ENCODE results near the gene SULT2B1. TPM values are rescaled to one million over a fixed set of nuclear protein-coding genes. Genes with fewer than 3 reads are reported as not detected.

Gene SULT2B1
- total RNA-seq, 4 donors from 2014 or later = 0.32 to 0.41 TPM; not detected in 2

DNA sequence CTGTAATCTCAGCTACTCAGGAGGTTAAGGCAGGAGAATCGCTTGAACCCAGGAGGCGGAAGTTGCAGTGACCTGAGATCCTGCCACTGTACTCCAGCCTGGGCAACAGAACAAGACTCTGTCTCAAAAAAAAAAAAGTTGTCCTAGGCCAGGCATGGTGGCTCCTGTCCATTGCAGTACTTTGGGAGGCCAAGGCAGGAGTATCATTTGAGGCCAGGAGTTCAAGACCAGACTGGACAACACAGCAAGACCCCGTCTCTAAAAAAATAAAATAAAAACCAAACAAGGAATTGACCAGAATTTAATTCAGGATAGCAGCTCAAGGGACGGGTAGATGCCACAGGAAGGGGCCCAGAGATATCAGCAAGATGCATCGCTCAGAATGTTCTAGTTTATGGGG, 4.9 kb downstream of the SULT2B1 start:
- peaks cover 3% of the 10 kb centered on the region for H3K27me3 ChIP-seq
- no peaks in the 10 kb centered on the region for H3K36me3 ChIP-seq
- intact Hi-C loops (cut with DNase I; ENCODE audit: low total_unique reads) = no loop called here
- no peaks in the 10 kb centered on the region for H3K9me3 ChIP-seq
- H3K4me1 ChIP-seq = peaks cover 4 to 45% (median 18%) of the 10 kb centered on the region in 4 donors
- H3K27ac ChIP-seq = no peak overlapping the region
- in situ Hi-C loops (cut with MboI; ENCODE audit: low pct_ligation_motif_present in 1 of 4, low pct_unique_long_range_greater_than_20kb in 1 of 4, low sequenced_read_pairs in 3 of 4) = no loop called here
- H3K4me3 ChIP-seq = no peak overlapping the region
- 91 to 96% methylated on average over 4 to 5 of the region's 5 CpGs for WGBS, 2 donors (ENCODE audit: low coverage in 1 of 2)
- no peak for DNase-seq
- TF ChIP-seq, protein P1, sequence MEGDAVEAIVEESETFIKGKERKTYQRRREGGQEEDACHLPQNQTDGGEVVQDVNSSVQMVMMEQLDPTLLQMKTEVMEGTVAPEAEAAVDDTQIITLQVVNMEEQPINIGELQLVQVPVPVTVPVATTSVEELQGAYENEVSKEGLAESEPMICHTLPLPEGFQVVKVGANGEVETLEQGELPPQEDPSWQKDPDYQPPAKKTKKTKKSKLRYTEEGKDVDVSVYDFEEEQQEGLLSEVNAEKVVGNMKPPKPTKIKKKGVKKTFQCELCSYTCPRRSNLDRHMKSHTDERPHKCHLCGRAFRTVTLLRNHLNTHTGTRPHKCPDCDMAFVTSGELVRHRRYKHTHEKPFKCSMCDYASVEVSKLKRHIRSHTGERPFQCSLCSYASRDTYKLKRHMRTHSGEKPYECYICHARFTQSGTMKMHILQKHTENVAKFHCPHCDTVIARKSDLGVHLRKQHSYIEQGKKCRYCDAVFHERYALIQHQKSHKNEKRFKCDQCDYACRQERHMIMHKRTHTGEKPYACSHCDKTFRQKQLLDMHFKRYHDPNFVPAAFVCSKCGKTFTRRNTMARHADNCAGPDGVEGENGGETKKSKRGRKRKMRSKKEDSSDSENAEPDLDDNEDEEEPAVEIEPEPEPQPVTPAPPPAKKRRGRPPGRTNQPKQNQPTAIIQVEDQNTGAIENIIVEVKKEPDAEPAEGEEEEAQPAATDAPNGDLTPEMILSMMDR (IDR thresholded peaks at IDR 0.05) = no peak
- TF ChIP-seq POLR2A (IDR thresholded peaks at IDR 0.05) (no peak), EP300 (IDR thresholded peaks at IDR 0.05; ENCODE audit: low read depth) (no peak), POLR2AphosphoS5 (IDR thresholded peaks at IDR 0.05) (no peak)

DNA sequence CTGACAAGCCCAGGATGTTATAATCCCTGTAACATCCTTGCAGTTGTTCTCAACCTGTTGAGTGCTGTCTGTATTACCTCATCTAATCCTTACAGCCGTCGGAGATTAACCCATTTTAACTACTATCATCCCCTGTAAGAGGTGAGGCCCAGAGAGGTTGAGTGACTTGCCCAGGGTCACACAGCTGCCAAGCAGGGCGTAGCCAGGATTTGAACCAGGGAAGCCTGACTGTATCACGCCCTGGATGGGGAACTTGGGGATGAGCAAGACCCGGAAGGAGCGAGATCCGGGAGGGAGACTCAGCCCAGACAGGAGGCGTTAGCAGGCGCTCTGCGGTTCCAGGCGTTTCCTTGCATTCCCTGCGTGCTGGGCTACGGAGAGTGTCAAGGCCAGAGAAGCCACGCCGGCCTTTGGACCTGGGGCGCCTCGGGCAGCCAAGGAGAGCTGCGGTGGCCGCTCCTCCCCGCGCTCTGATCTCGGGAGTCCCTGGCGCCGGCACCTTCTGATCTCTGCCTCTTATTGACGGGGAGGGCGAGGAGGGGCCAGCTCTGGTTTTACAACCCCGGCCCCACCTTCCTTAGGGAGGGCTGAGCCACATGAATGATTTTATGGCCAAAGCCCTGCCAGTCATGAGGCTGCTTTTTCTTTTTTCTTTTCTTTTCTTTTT, 6.2 kb downstream of the SULT2B1 start:
- Histone ChIP-seq H3K9me3 (no peaks in the 10 kb centered on the region), H3K4me1 (peaks cover 4 to 37% (median 16%) of the 10 kb centered on the region in 4 donors), H3K27me3 (peaks cover 1% of the 10 kb centered on the region), H3K4me3 (no peak overlapping the region), H3K27ac (peak overlapping the region; percentile 11 to 62 (median 40)), H3K36me3 (no peaks in the 10 kb centered on the region)
- WGBS, 2 donors (ENCODE audit: low coverage in 1 of 2) = 6 to 14% methylated on average over 3 to 21 of the region's 27 CpGs
- TF ChIP-seq, protein P1 (IDR thresholded peaks at IDR 0.05) = no peak
- TF ChIP-seq POLR2A (IDR thresholded peaks at IDR 0.05) (no peak), EP300 (IDR thresholded peaks at IDR 0.05; ENCODE audit: low read depth) (peak; percentile 41), POLR2AphosphoS5 (IDR thresholded peaks at IDR 0.05) (peak in 1 of 3 donors; percentile 63)
- in situ Hi-C loops (cut with MboI; ENCODE audit: low pct_ligation_motif_present in 1 of 4, low pct_unique_long_range_greater_than_20kb in 1 of 4, low sequenced_read_pairs in 3 of 4) (no loop called here), intact Hi-C loops (cut with DNase I; ENCODE audit: low total_unique reads) (no loop called here)
- peak; percentile 94 for DNase-seq

DNA sequence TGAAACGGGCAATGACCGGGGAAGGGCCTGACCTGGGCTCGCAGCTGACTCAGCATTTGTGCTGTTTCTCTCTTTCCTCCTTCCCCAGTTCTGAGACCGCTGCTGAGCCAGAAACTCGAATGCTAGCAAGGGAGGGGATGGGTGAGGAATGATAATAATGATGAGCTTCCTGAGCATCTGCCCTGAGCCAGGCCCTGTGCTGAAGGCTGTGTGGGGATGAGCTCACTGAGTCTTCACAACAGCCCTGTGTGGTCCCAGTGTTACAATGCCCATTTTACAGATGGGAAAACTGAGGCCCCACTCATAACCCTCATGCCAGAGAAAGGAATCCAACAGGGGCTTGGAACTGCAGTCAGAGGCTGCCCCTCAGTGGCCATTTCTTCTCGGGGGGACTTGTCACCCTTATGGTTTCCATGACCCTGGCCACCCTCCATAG, 8.1 kb downstream of the SULT2B1 start:
- DNase-seq = no peak
- Histone ChIP-seq H3K27ac (no peak overlapping the region), H3K4me1 (peaks cover 0 to 25% (median 7%) of the 10 kb centered on the region in 4 donors), H3K9me3 (no peaks in the 10 kb centered on the region), H3K4me3 (no peak overlapping the region), H3K36me3 (no peaks in the 10 kb centered on the region), H3K27me3 (no peaks in the 10 kb centered on the region)
- WGBS, 2 donors (ENCODE audit: low coverage in 1 of 2) = 80 to 81% methylated on average over 1 to 6 of the region's 6 CpGs
- TF ChIP-seq POLR2AphosphoS5 (IDR thresholded peaks at IDR 0.05) (no peak), EP300 (IDR thresholded peaks at IDR 0.05; ENCODE audit: low read depth) (no peak), POLR2A (IDR thresholded peaks at IDR 0.05) (no peak)
- TF ChIP-seq, protein P1 (IDR thresholded peaks at IDR 0.05) = no peak
- in situ Hi-C loops (cut with MboI; ENCODE audit: low pct_ligation_motif_present in 1 of 4, low pct_unique_long_range_greater_than_20kb in 1 of 4, low sequenced_read_pairs in 3 of 4) = no loop called here
- intact Hi-C loops (cut with DNase I; ENCODE audit: low total_unique reads) = no loop called here

DNA sequence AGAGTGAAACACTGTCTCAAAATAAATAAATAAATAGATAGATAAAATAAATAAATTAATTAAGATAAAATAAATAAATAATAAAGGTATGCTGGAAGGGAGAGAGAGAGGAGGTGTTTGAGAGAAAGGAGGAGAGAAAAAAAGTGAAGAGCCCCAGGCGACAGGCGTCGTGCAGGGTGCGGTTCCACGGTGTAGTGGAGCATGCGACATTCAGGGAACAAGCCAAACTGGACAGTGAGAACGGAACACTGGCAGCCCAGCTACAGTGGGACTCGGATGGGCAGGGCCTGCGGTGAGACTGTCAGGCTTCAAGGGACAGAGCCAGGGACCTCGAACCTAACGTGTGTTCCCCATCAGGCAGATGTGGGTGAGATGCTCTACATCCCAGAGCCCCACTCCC, 9.4 kb downstream of the SULT2B1 start:
- in situ Hi-C loops (cut with MboI; ENCODE audit: low pct_ligation_motif_present in 1 of 4, low pct_unique_long_range_greater_than_20kb in 1 of 4, low sequenced_read_pairs in 3 of 4) (no loop called here), intact Hi-C loops (cut with DNase I; ENCODE audit: low total_unique reads) (no loop called here)
- no peak overlapping the region for H3K27ac ChIP-seq
- H3K9me3 ChIP-seq = no peaks in the 10 kb centered on the region
- WGBS, 2 donors (ENCODE audit: low coverage in 1 of 2) = 87 to 95% methylated on average over 4 to 11 of the region's 11 CpGs
- no peaks in the 10 kb centered on the region for H3K36me3 ChIP-seq
- H3K4me1 ChIP-seq = peaks cover 0 to 21% (median 7%) of the 10 kb centered on the region in 4 donors
- no peak for DNase-seq
- TF ChIP-seq, protein P1 (IDR thresholded peaks at IDR 0.05) = no peak
- no peak for TF ChIP-seq EP300 (IDR thresholded peaks at IDR 0.05; ENCODE audit: low read depth)
- TF ChIP-seq POLR2AphosphoS5 (IDR thresholded peaks at IDR 0.05) = no peak
- TF ChIP-seq POLR2A (IDR thresholded peaks at IDR 0.05) = no peak
- no peak overlapping the region for H3K4me3 ChIP-seq
- H3K27me3 ChIP-seq = no peaks in the 10 kb centered on the region

Measured in transverse colon (tissue), 4 donors.